Smooth muscle cell (in vitro differentiated cells): ENCODE measurements around the gene TSPAN9. TPM values are rescaled to one million over a fixed set of nuclear protein-coding genes. Genes with fewer than 3 reads are reported as not detected.
A peak's percentile ranks its signal among the peaks of the same experiment; 100 is the strongest.

Experiments used
- DNase-seq: peaks from one replicate; lab custom pipeline; 2025; ENCODE audit not compliant: unreplicated experiment; lab: John Stamatoyannopoulos, UW
- H2AFZ ChIP-seq: fragments of 200-600 bp; sonication (generic); 2 replicates; pipeline ENCODE4 v1.6.0; 2016; ENCODE audit warnings: antibody characterized with exemption, low read depth, mild to moderate bottlenecking
- H3F3A ChIP-seq: fragments of 200-600 bp; sonication (generic); 2 replicates; pipeline ENCODE4 v1.6.0; 2017; ENCODE audit warnings: antibody characterized with exemption, low read depth
- H3K27ac ChIP-seq: fragments of 200-600 bp; sonication (generic); 2 replicates; pipeline ENCODE4 v1.5.1; 2016; ENCODE audit warnings: low read depth, mild to moderate bottlenecking
- H3K27me3 ChIP-seq: fragments of 200-600 bp; sonication (generic); 2 replicates; pipeline ENCODE4 v1.6.1; 2016; ENCODE audit warnings: low read depth, mild to moderate bottlenecking
- H3K36me3 ChIP-seq: fragments of 200-600 bp; sonication (generic); 2 replicates; pipeline ENCODE4 v1.5.1; 2016; ENCODE audit warnings: low read depth
- H3K4me1 ChIP-seq: fragments of 200-600 bp; sonication (generic); 2 replicates; pipeline ENCODE4 v1.5.1; 2016; ENCODE audit warnings: low read depth
- H3K4me2 ChIP-seq: fragments of 200-600 bp; sonication (generic); 2 replicates; pipeline ENCODE4 v1.6.0; 2016; ENCODE audit warnings: mild to moderate bottlenecking
- H3K4me3 ChIP-seq: fragments of 200-600 bp; sonication (generic); 2 replicates; pipeline ENCODE4 v1.5.1; 2016; ENCODE audit warnings: mild to moderate bottlenecking
- H3K79me2 ChIP-seq: fragments of 200-600 bp; sonication (generic); 2 replicates; pipeline ENCODE4 v1.6.0; 2016; ENCODE audit warnings: low read depth, mild to moderate bottlenecking
- H3K9ac ChIP-seq: fragments of 200-600 bp; sonication (generic); 2 replicates; pipeline ENCODE4 v1.6.0; 2016; ENCODE audit warnings: low read depth
- H3K9me3 ChIP-seq: fragments of 200-600 bp; sonication (generic); replicated peaks from 2 replicates; pipeline ENCODE4 v1.5.1; 2016; ENCODE audit warnings: low read depth
- H4K20me1 ChIP-seq: fragments of 200-600 bp; sonication (generic); 2 replicates; pipeline ENCODE4 v1.6.0; 2016; ENCODE audit warnings: low read depth
- WGBS: methylation state at CpG from one replicate; pipeline ENCODE4 v1.1.7; 2016; ENCODE audit warnings: low lambda C conversion rate; 5-methylcytosine and 5-hydroxymethylcytosine counted together
- polyA plus RNA-seq: library from polyadenylated mRNA; unstranded; fragments of >200 nt; fragmentation: Nextera tagmentation; extraction: Ambion mirVana; gene quantifications from 2 replicates; pipeline ENCODE4 v1.2.1, GENCODE V29; 2016
- total RNA-seq: library from RNA; depleted of rRNA; stranded (reverse); fragments of >200 nt; gene quantifications from 2 replicates; pipeline ENCODE4 v1.2.3, GENCODE V29; 2014
- TF ChIP-seq, protein P1 (sequence below): fragments of 200-600 bp; sonication (generic); IDR thresholded peaks from 2 replicates; pipeline ENCODE4 v1.5.1; 2017; ENCODE audit warnings: borderline replicate concordance, mild to moderate bottlenecking, antibody characterized with exemption; ENCODE audit not compliant: insufficient read depth, poor library complexity, severe bottlenecking

TSPAN9 gene
- total and polyA plus RNA-seq, 2 experiments from 2014 or later, result 17.7 to 29.8 TPM

GRCh38 chr12:3236345-3237187, 159.4 kb downstream of the TSPAN9 start:
- Histone ChIP-seq H3K4me1 (peaks cover 15% of the 10 kb centered on the region), H3K9me3 (no peaks in the 10 kb centered on the region), H3F3A (peaks cover 3% of the 10 kb centered on the region), H3K27me3 (no peaks in the 10 kb centered on the region), H2AFZ (no peak overlapping the region), H3K4me2 (peak overlapping the region; percentile 63), H3K36me3 (no peaks in the 10 kb centered on the region), H4K20me1 (peaks cover 54% of the 10 kb centered on the region), H3K27ac (peak overlapping the region; percentile 80), H3K79me2 (no peaks in the 10 kb centered on the region), H3K4me3 (no peak overlapping the region), H3K9ac (peak overlapping the region; percentile 39)
- TF ChIP-seq, protein P1, sequence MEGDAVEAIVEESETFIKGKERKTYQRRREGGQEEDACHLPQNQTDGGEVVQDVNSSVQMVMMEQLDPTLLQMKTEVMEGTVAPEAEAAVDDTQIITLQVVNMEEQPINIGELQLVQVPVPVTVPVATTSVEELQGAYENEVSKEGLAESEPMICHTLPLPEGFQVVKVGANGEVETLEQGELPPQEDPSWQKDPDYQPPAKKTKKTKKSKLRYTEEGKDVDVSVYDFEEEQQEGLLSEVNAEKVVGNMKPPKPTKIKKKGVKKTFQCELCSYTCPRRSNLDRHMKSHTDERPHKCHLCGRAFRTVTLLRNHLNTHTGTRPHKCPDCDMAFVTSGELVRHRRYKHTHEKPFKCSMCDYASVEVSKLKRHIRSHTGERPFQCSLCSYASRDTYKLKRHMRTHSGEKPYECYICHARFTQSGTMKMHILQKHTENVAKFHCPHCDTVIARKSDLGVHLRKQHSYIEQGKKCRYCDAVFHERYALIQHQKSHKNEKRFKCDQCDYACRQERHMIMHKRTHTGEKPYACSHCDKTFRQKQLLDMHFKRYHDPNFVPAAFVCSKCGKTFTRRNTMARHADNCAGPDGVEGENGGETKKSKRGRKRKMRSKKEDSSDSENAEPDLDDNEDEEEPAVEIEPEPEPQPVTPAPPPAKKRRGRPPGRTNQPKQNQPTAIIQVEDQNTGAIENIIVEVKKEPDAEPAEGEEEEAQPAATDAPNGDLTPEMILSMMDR, result no peak
- DNase-seq, result no peak
- 19% methylated on average over 16 of the region's 16 CpGs for WGBS

- 95% methylated on average over 11 of the region's 11 CpGs for WGBS
- peaks cover 9% of the 10 kb centered on the region for H3K4me1 ChIP-seq
Measured at GRCh38 chr12:3238196-3238595, 161.0 kb downstream of the TSPAN9 start.

DNA sequence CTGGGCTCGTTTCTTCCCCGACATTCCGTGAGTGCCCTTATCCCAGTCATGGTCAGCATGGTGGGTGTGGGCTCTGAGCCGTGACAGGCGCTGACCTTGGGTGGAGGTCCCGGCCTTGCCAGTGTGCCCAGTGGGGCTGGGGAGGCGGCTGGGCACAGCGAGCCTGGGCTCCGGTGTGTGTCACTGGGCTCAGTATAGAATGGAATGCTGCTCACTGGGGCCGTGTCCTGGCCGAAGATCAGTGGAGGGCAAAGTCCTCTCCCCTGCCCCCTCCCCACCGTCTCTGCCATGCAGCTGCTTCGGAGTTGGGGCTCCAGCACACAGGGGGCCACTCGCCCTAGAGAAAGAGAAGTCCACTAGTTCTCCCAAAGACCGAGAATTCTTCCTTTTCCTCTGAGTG, 164.4 kb downstream of the TSPAN9 start:
- Histone ChIP-seq H3K79me2 (no peaks in the 10 kb centered on the region), H3K27ac (no peak overlapping the region), H3K4me1 (peaks cover 5% of the 10 kb centered on the region), H3K27me3 (no peaks in the 10 kb centered on the region), H3K9me3 (no peaks in the 10 kb centered on the region), H3K9ac (no peak overlapping the region), H3K36me3 (no peaks in the 10 kb centered on the region), H3K4me3 (no peak overlapping the region), H4K20me1 (peaks cover 25% of the 10 kb centered on the region), H3K4me2 (no peak overlapping the region), H3F3A (no peaks in the 10 kb centered on the region), H2AFZ (no peak overlapping the region)
- 91% methylated on average over 15 of the region's 15 CpGs for WGBS
- DNase-seq, result no peak
- TF ChIP-seq, protein P1, result no peak

More at GRCh38 chr12:3238196-3238595, 161.0 kb downstream of the TSPAN9 start:
- TF ChIP-seq, protein P1, result no peak
- H3K4me3 ChIP-seq, result no peak overlapping the region
- DNase-seq, result no peak
- no peaks in the 10 kb centered on the region for H3K79me2 ChIP-seq
- no peak overlapping the region for H3K27ac ChIP-seq
- no peak overlapping the region for H3K9ac ChIP-seq
- H3K4me2 ChIP-seq, result no peak overlapping the region
- no peaks in the 10 kb centered on the region for H3K9me3 ChIP-seq
- H2AFZ ChIP-seq, result no peak overlapping the region
- peaks cover 45% of the 10 kb centered on the region for H4K20me1 ChIP-seq
- H3K27me3 ChIP-seq, result no peaks in the 10 kb centered on the region
- peaks cover 3% of the 10 kb centered on the region for H3F3A ChIP-seq
- no peaks in the 10 kb centered on the region for H3K36me3 ChIP-seq
